GM12872 (cell line): ENCODE data around the gene VIT.

Source experiments
- TF ChIP-seq, protein P1 (sequence below): IDR thresholded peaks from 3 replicates; pipeline ENCODE4 v1.5.1; 2011; ENCODE audit warnings: low read depth, mild to moderate bottlenecking, low read length, moderate library complexity; ENCODE audit not compliant: insufficient read depth

VIT gene

DNA sequence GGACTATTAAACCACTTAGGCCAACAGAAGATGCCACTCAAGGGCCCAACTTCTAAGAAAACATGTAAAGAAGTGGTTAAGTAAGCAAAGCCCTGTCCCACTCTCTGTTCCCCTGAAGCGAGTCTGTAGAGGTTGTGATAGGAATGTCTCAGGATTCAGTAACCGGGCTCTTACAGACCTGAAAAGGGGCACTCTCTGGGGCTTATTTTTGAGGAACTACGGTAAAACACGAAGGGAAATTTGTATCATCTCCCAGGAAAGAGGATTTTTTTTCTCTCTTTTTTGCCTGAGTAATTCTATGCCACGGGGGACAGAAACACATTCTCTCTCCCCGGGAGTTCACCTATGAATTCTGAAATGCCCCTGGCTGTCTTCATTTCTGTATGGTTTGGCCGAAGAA, 77.4 kb downstream of the VIT start:
- TF ChIP-seq, protein P1, sequence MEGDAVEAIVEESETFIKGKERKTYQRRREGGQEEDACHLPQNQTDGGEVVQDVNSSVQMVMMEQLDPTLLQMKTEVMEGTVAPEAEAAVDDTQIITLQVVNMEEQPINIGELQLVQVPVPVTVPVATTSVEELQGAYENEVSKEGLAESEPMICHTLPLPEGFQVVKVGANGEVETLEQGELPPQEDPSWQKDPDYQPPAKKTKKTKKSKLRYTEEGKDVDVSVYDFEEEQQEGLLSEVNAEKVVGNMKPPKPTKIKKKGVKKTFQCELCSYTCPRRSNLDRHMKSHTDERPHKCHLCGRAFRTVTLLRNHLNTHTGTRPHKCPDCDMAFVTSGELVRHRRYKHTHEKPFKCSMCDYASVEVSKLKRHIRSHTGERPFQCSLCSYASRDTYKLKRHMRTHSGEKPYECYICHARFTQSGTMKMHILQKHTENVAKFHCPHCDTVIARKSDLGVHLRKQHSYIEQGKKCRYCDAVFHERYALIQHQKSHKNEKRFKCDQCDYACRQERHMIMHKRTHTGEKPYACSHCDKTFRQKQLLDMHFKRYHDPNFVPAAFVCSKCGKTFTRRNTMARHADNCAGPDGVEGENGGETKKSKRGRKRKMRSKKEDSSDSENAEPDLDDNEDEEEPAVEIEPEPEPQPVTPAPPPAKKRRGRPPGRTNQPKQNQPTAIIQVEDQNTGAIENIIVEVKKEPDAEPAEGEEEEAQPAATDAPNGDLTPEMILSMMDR: no peak

DNA sequence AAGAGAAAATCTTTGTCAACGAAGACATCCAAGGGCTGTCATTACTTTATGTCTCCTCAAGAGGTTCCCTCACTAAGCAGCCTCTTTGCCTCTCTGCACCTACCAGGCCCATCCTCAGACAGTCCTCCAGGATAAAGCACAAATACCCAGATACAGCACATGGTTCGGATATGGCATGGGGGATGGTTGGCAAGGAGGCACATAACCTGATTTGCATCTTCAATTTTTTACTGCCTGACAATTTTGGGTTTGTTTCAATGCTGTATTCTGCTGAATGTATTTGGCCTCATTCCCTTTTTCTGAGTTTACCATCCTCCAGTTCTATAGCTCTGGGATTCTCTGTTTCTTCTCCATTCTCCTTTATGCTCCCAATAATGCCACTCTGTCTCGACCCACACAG, 78.8 kb downstream of the VIT start:
- TF ChIP-seq, protein P1: no peak

DNA sequence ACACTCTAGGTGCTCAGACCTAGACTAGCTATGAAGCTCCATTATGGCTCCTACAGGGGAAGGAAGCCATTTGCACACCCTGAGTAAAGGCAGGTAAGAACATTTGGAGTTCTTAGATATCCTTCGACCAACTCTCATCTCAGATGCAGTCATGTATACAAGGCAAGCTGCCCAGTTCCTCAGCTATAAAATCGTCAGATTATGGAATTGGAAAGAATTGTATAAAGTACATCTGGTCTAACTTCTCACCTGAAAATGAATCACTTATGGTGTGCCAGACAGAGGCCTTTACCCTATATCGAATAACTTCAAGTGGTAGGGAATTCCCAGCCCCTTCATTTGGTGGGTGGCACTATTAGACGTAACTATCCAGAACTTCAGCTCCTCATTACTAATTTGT, 79.3 kb downstream of the VIT start:
- TF ChIP-seq, protein P1: no peak

DNA sequence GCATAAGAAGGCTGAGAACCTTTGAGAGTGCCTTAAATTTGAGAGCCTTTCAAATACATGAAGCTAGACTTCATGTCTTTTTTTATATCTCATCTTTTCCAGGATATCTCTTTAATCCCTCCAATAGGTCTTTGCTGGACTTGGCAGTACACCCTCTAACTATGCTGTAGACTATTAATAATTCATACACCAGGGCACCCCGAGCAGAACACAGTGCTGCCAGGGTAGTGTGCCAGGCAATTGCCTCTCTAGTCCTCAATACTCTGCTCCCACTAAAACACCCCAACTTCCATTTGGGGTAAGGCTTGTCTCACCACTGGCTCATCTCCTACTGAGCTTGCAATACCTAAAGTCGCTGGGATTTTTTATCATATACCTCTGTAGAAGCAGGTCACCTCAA, 80.8 kb downstream of the VIT start:
- TF ChIP-seq, protein P1: no peak

DNA sequence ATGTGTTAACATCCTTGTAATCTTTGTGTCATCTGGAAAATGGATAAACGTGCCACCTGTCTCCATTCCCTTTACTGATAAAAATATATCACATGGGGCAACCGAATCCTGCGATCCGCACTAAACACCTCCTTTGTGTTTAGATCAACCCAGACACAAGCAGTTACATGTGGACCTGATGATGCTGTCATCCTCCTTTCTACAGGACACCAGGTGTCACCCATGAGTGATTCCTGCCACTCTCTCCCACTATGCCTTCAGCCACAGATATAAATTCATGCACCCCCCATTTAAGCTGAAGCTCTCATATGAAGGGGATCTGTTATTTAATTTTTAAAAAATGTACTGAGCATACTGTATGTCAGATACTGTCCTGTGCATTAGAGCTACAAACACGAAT, 81.3 kb downstream of the VIT start:
- TF ChIP-seq, protein P1: no peak

DNA sequence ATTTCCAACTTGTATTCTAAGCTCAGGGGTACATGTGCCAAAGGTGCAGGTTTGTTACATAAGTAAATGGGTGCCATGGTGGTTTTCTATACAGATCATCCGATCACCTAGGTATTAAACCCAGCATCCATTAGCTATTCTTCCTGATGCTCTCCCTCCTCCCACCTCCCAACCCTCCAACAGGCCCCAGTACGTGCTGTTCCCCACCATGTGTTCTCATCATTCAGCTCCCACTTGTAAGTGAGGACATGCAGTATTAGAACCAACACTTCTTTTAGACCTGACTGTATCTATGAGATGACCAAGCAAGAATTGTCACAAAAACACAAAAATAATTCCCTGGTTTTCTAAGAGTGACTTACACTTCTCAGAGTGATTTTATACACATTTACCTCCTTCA, 83.0 kb downstream of the VIT start:
- TF ChIP-seq, protein P1: no peak

DNA sequence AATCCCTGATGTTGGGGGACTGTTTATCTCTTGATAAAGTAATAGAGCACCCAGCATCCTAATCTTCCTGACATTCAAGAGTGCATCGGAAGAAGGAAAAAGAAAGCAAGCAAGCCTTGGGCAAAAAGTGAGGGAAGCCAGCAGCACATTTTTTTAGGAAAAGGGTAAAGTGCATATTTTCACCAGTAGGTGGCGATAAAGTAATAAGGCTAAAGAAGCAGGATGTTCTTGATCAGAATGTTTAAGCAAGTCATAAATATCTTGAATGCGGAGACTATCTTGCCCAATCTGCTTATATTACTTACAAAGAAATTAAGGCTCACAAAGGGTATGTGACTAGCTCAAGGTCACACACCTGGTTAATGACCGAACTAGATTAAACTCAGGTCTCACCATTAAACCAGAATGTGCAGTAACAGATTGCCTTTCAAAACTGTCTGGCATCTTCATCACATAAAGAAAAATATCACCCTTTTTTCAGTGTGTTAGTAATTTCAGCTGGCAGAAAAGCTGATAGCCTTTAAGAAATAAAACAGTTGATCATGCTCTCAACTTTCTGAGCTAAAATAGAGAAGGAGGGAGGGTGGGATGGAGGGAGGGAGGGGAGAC, 83.8 kb downstream of the VIT start:
- TF ChIP-seq, protein P1: peak; percentile 79
